HG03064 (cell line): ENCODE measurements around the gene SGCG.

Experiments used
- ATAC-seq: cut with Tn5 transposase; IDR thresholded peaks from one replicate; pipeline ENCODE4 v1.9.1; 2021; ENCODE audit warnings: low read depth; ENCODE audit not compliant: unreplicated experiment

Gene SGCG

DNA sequence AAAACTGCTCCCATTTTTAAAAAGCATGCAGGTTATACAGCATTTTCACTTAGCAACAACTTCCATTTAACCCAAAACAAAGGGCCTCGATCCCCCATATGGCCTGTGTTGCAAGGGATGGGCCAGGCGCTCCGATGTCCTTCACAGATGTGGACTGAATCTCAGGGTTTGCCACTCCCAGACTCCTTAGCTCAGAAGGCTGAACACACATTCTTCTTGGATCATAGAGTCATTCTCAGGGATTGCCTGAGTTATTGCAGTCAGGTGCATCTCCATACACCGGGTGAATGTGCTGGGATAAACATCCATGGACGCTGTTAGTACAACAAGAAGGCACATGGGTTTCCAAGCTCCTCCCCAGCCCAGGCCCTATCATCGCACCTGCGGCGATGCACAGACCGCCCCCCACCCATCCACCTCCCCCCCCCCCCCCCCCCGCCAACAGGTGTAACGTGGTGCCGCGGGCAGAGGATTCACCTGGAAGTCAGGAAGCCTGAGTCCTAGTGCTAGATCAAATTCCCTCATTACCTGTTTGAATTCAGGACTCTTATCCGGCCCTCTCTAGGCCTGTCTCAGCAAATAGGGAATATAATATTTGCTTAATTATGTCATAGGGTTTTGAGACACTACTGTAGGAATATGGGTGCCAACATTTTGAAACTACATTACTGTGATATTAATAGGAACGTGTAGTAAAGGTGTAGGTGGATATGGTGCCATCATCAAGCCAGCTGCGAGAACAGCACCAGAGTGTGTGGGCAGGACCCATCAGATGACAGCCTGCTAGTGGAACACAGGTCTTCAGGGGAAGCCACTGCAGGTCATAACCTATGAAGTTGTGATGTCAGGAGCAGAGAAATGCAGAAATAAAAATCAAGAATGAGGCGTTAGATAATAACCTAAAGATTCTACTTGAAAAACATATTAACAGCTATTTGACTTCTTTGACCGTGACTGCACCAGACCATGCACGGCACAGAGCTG lies 141.9 kb downstream of the SGCG start:
- no peak for ATAC-seq

DNA sequence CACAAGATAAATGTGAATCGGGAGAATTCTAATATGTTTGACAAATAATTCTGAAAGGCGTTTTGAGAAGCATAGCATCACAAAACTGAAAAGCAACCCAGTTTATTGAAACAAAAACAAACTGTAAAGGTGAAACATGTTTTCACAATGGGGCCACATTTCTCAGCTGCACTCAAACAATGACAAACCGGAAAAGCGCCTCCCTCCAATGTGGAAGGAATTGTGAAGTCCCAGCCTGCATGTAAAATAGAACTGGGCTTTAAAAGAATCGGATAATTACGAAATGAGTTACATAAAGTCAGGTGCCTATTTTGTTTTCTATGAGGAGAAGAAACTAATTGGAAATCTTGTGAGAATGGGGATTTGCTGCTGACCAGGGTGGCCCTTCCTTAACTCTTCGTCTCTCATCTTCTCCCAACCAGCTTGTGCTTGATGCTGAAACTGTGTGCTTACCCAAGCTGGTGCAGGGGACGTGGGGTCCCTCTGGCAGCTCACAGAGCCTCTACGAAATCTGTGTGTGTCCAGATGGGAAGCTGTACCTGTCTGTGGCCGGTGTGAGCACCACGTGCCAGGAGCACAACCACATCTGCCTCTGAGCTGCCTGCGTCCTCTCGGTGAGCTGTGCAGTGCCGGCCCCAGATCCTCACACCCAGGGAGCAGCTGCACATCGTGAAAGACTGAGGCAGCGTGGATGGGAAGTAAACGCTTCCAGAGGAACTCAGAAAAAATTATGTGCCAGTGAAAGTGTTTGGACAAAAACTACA lies 143.3 kb downstream of the SGCG start:
- no peak for ATAC-seq

GRCh38 chr13:23325191-23325590 lies 144.4 kb downstream of the SGCG start:
- no peak for ATAC-seq

- ATAC-seq, result no peak
Measured at GRCh38 chr13:23330356-23330755, 149.6 kb downstream of the SGCG start.

GRCh38 chr13:23339225-23339624 lies 158.4 kb downstream of the SGCG start:
- no peak for ATAC-seq

DNA sequence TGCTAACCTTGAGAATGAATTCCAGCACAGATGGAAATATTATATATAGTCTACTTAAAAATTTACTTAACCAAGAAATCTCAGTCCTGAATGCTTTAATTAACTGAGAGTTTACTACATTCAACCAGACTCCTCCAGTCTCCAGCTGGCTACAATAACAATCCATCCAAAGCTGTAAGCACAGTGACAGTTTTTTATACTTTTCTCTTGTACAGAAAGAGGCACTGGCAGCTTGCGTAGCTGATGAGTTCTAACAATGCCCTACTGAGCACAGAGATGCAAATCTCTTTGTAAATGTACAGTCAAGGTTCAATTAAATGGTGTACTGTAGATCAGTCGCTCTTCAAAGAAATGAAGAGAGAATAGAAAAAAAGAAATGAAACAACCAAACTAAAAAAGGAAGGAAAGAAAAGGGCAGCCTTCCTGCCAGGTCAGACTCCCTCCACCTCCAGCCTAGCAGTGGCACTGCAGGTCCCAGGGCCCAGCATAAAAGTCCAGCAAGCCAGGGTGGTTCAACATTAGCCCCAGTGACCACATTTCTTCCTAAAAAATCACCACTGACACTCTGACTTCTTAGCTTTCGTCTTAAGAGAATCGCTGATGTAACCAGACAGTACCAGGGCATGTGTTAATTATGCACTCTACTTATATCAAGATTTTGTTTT lies 164.3 kb downstream of the SGCG start:
- ATAC-seq, result no peak

- ATAC-seq, result no peak
Measured at GRCh38 chr13:23347601-23348000, 166.8 kb downstream of the SGCG start.

- no peak for ATAC-seq
Measured at GRCh38 chr13:23348262-23349127, 167.7 kb downstream of the SGCG start.

DNA sequence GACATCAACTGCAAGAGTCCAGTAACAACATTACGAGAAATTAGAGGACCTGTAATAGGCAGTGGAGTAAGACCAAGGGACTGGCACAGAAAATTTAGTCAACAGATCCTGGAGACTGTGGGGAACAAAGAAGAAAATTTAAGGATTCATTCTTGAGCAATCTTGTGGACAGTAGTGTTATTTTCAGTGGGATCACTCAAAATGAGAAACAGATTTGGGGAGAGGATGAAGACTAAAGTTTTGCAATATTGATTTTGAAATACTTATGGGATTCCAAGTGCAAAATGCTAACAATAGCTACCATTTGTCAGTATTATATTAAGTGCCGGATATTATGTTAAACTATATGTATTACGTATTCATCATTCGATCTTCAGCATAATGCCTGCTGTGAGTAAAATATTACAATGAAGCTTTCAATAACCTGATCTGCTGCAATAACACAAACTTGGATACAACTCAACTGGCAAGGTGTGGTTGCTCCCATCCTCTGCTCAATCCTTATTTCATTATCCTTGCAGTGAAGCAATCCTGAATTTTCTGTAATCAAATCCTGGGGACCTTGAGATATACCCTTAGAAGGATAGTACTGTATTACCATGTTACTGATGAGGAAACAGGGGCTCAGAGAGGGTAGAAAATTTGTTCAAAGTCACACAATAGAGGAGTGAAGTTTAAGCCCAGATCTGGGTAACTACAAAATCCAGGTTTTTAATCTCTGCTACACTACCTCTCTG lies 168.6 kb downstream of the SGCG start:
- ATAC-seq, result no peak

GRCh38 chr13:23350009-23350408 lies 169.2 kb downstream of the SGCG start:
- ATAC-seq, result no peak

GRCh38 chr13:23352161-23352560 lies 171.4 kb downstream of the SGCG start:
- no peak for ATAC-seq

DNA sequence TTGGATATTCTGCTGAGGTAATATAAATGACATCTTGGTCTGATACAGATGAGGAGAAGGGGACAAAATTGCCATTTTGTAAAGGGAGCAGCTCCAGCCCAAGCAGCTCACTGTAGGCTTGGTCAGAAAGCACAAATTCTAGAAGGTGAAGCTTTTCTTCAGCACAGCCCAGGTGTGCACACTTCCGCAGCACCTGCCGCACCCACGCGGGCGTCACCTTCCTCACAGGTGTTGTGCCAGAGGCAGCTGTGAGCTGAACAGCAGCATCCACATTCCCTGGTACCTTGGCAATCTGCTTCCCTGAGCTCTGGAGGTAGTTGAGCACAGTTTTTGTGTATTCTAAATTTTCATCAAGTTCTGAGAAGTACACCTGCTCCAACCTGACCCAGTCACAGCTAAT lies 173.7 kb downstream of the SGCG start:
- no peak for ATAC-seq

GRCh38 chr13:23356368-23356767 lies 175.6 kb downstream of the SGCG start:
- ATAC-seq, result no peak

DNA sequence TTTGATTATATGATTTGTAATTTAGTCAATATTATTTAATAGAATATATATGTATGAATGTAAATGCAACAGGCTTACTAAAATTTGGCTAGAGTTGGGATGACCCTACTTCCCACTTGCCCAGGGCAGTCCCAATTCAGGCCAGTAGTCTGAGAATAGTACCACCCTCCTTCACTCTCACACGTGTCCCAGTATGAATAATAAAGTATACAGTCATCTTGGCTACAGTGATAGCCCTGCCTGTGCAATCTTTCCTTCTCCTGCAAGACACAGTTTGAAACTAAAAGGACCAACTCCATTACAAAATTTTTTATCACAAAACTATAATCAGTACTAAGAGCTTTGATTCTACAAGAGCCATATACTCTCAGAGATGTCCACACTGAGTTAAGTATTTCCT lies 176.6 kb downstream of the SGCG start:
- ATAC-seq, result no peak

- ATAC-seq, result no peak
Measured at GRCh38 chr13:23359882-23360281, 179.1 kb downstream of the SGCG start.

GRCh38 chr13:23365652-23366051 lies 184.9 kb downstream of the SGCG start:
- no peak for ATAC-seq

DNA sequence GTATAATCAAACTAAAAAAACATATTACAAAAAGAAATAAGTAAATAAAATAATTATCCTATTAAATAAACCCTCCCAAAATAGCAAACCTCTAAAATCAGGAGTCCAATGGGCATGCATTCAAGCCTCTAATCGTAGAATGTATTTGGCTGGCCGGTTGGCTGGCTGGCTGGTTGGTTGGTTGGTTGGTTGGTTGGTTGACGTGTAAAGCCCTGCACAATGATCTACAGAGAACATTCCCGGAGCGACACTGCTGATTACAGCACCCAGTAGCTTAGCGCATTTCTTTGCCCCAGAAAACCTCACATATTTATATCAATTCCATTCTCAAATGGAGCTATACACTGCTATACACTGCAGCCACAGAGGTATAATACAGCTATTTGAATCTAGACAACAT lies 187.1 kb downstream of the SGCG start:
- no peak for ATAC-seq

- ATAC-seq, result no peak
Measured at GRCh38 chr13:23372264-23372906, 191.6 kb downstream of the SGCG start.
